ENCODE measurements around the gene RASSF1. TPM values are rescaled to one million over a fixed set of nuclear protein-coding genes. Genes with fewer than 3 reads are reported as not detected.

The RASSF1 gene
- total RNA-seq, 1 experiment from 2014 or later, result 15.8 TPM

GRCh38 chr3:50318615-50319014 lies 22.0 kb downstream of the RASSF1 start:
- H3K4me1 ChIP-seq (ENCODE audit: insufficient read depth, low read length), result peaks cover 6% of the 10 kb centered on the region; the same call in 1 of the 2 replicates
- no peaks in the 10 kb centered on the region for H3K9me3 ChIP-seq (ENCODE audit: control insufficient read depth, low read depth, low read length)
- no peak overlapping the region for H2BK20ac ChIP-seq (ENCODE audit: low read depth, low read length, poor library complexity, severe bottlenecking)
- no peaks in the 10 kb centered on the region for H4K20me1 ChIP-seq (ENCODE audit: control insufficient read depth, insufficient read depth, insufficient read length)
- peak overlapping the region in 1 of 3 experiments; percentile 80; a peak in 1 of 7 replicates for H3K27ac Mint-ChIP-seq
- H3K4ac ChIP-seq (ENCODE audit: low read depth, low read length), result no peak overlapping the region
- H4K5ac ChIP-seq (ENCODE audit: insufficient read length, low read depth, low read length), result no peak overlapping the region
- no peaks in the 10 kb centered on the region for H3K27me3 ChIP-seq (ENCODE audit: insufficient read depth, low read length)
- no peak overlapping the region for H2BK120ac ChIP-seq (ENCODE audit: low read depth, low read length, poor library complexity, severe bottlenecking)
- no peak overlapping the region for H3K23ac ChIP-seq (ENCODE audit: insufficient read length, low read depth, low read length)
- peaks cover 5% of the 10 kb centered on the region; the same call in 1 of the 2 replicates for H3K79me2 ChIP-seq (ENCODE audit: insufficient read depth, low read length)
- H3K9ac ChIP-seq (ENCODE audit: extremely low read depth, insufficient read length, low read length), result no peak overlapping the region
- peak overlapping the region; percentile 19 to 44; a peak in 3 of 5 replicates for H3K4me3 Mint-ChIP-seq
- peaks cover 15% of the 10 kb centered on the region for H3K23me2 ChIP-seq (ENCODE audit: insufficient read length, low read depth, low read length, poor library complexity, severe bottlenecking)
- no peak overlapping the region for H2BK5ac ChIP-seq (ENCODE audit: insufficient read length, low read length)
- peaks cover 4 to 6% of the 10 kb centered on the region in 2 experiments for H3K9me3 Mint-ChIP-seq
- peaks cover 22 to 39% of the 10 kb centered on the region in 2 experiments for H3K4me1 Mint-ChIP-seq
- TF ChIP-seq CTCF (conservative IDR thresholded peaks at IDR 0.05), result no peak
- no peak overlapping the region for H3K14ac ChIP-seq (ENCODE audit: insufficient read depth, low read length)
- no peak overlapping the region for H4K91ac ChIP-seq (ENCODE audit: insufficient read length, low read depth, low read length)
- H3K4me2 ChIP-seq (ENCODE audit: insufficient read depth, insufficient read length, low read length), result no peak overlapping the region
- H3K18ac ChIP-seq (ENCODE audit: insufficient read length, low read depth, low read length), result no peak overlapping the region
- H3K36me3 Mint-ChIP-seq (ENCODE audit: insufficient read depth in 1 of 3, low read depth in 3 of 3), result peaks cover 47 to 54% (median 53%) of the 10 kb centered on the region in 3 experiments
- no peak overlapping the region for H3T11ph ChIP-seq (ENCODE audit: low read length)
- H3K79me1 ChIP-seq (ENCODE audit: insufficient read depth, low read depth, low read length, poor library complexity, severe bottlenecking), result no peaks in the 10 kb centered on the region
- no peak overlapping the region for H4K8ac ChIP-seq (replicated peaks; ENCODE audit: insufficient read length, low read depth, low read length)
- no peak overlapping the region for H2AFZ ChIP-seq (ENCODE audit: low read length)
- H2BK12ac ChIP-seq (ENCODE audit: insufficient read length, low read depth, low read length), result no peak overlapping the region
- no peaks in the 10 kb centered on the region for H3K27me3 Mint-ChIP-seq (ENCODE audit: low read depth)
- no peak overlapping the region for H2BK15ac ChIP-seq (ENCODE audit: low read depth, low read length)
- no CpG with 5 or more reads among the region's 10 CpGs for WGBS (ENCODE audit: extremely low coverage, insufficient read length, low lambda C conversion rate)
- H3K56ac ChIP-seq (ENCODE audit: insufficient read length, low read depth, low read length), result no peak overlapping the region
- no peak overlapping the region for H2AK5ac ChIP-seq (ENCODE audit: insufficient read length, low read length)
- no peak for DNase-seq
- no peak overlapping the region for H3K27ac ChIP-seq (ENCODE audit: insufficient read length, low read depth, low read length)
